A549 treated with AZD9567 at 1 μM for 4 hours (cell line): ENCODE results near the gene MPC2. TPM values are rescaled to one million over a fixed set of nuclear protein-coding genes. Genes with fewer than 3 reads are reported as not detected.

Experiments used
- total RNA-seq: library from RNA; stranded (reverse); fragments of 200-300 nt; extraction: Qiagen RNA extraction; gene quantifications from 5 replicates; pipeline ENCODE4 v1.2.3, GENCODE V29; 2022; ENCODE audit not compliant: insufficient read depth

The MPC2 gene
- total RNA-seq = 53.8 to 79.1 TPM (median 74.3 TPM) in 5 replicates

DNA sequence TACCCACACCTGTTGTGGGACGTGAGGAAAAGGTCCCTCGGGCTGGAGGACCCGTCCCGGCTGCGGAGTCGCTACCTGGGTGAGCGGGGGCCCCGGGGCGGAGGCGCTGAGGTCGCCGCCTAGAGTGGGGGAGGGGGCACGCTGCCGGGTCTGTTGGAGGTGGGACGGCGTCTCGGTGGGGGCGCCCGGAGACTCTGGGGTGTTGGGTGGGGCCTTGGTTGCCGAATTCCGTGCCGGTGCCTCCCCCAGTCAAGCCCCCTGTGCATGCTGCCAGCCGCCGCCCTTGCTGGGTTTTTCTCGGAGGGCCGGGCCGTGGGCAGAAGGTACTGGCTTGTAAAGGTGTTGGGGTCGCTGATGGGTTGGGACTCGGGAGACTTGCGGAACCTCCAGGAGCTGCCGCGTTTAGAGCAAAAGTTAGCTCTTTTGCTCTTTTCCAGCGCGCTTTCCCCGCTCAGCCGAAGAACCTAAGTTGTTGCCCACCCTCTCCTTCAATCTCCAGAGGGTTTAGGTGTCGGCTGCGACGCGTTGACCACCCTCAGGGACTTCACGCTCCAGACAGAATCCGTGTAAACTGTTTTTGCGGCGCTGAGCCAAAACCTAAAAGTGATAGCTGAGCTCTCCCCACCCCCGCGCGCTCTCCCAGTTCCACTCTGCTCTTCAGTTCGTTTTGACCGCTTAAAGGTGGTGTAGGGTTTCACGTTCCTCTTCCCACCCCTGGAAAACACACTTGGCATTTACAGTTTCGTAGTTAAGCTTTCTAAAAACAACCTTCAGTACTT lies at the start of gene MPC2:
Gene MPC2, minus strand, starts transcription at position 143 of the 779 bp plus-strand sequence. CDS start 1,231 bp downstream, outside the sequence.

DNA sequence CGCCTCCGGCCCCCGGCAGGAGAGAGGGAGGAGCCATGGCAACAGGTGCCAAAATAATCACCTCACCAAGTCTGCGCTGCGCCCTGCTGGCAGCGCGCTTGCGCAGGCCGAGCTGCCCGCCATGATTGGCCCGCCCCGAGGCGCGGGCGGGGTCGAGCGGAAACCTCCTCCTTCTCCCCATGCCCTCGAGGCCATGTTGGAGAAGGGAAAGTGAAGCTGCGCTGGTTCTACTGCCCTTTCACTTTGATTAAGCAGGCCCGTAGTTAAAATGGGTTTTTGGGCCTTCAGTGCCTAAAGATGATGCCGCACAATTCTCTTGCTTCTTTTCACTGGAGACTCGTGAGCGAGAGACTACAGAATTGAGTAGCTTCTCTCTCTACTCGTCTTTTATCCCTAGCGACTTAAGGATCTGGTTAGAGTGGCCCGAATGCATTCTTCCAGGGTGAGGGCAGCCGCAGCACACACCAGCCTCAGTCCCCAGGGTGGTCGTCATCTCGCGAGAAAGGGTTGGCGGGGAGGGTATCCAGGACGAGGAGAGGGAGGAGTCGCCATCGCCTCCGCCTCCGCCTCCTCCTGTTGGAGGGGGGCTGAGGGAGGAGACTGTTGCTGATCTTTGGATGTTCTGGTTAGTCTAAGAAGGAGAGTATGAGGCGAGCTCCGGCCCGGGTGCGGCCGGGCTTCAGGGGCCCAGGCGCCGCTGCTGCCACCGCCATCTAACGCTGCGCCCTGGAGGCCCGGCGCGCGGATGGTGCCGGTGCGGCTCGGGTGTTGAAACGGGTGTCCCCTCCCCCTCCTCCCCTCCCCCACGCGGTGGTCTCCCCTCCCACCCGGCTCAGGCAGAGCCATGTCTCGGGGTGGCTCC lies 573 bp downstream of the MPC2 start, which contains the start of gene DCAF6:
Gene DCAF6, plus strand, starts transcription at position 616 of the 862 bp plus-strand sequence. Its CDS starts 229 bp downstream, at position 845.

DNA sequence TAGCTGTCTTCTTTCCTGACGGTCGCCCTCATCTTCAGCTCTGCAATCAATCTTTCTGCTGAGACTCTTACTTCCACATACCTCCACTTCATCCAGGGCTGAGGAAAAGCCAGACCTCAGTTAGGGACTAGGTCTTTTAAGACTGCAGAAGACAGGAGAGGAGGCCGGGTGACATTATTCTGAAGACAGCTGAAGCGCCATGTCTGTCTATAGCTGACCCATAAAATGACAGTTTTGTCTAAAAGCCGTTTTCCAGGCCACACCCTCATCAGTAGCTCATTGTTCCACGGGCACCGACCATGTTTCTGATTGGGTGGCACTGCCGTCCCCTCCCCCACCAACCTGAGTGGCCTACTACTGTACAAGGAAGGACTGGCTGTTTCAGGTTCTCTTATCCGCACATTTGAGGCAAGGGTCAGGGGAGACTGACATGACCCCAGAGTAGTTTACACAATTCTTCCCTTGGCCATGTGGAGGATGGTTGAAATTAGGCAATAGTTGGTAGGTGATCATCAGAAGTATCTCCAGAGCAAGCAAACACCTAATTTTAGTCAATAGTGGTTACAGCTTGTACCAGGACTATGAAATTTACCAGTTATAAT lies 22.9 kb downstream of the MPC2 start, which contains the start of gene ADCY10:
Gene ADCY10, minus strand, starts transcription at position 240 of the 602 bp plus-strand sequence. CDS start 8,994 bp downstream, outside the sequence.

Other genes with a start within 250 kb of the MPC2 start
- 89.7 to 120 TPM (median 114 TPM) in 5 replicates for gene MPZL1, start 215.1 kb downstream of the MPC2 start, total RNA-seq
- 0.05 to 0.11 TPM (median 0.09 TPM) in 3 of 5 replicates, not detected in the others for gene ADCY10, start 22.9 kb downstream of the MPC2 start, total RNA-seq
- gene DCAF6, start 389 bp downstream of the MPC2 start, total RNA-seq = 21.5 to 25.9 TPM (median 23.4 TPM) in 5 replicates
- gene GPR161, start 199.9 kb upstream of the MPC2 start, total RNA-seq = 9.5 to 16.5 TPM (median 16.1 TPM) in 5 replicates
- 32.3 to 38.2 TPM (median 35.5 TPM) in 5 replicates for gene TIPRL, start 241.9 kb upstream of the MPC2 start, total RNA-seq